A549 (cell line): ENCODE results near the gene TTC27. TPM values are rescaled to one million over a fixed set of nuclear protein-coding genes. Genes with fewer than 3 reads are reported as not detected.
A peak's percentile ranks its signal among the peaks of the same experiment; 100 is the strongest.

Experiments used
- ATAC-seq, 2 experiments: fragments of 200-7000 bp in 1 of 2; fragments of >200 bp in 1 of 2; cut with Nextera tagmentation in 1 of 2; cut with Tn5 transposase in 1 of 2; 3 replicates each; pipeline versions ENCODE4 v1.8.0 to v1.9.1; 2018 to 2020; ENCODE audit warnings: mild to moderate bottlenecking in 1 of 2, moderate library complexity in 1 of 2
- CTCF ChIA-PET: fragments of 300-600 bp; sonication (Branson Sonifier 250); formaldehyde crosslinking; extraction: SDS; loops from one replicate; lab custom pipeline; 2021; ENCODE audit warnings: antibody characterized with exemption, inconsistent platforms; lab: Yijun Ruan, JAX
- POLR2A ChIA-PET: fragments of 350-600 bp; formaldehyde crosslinking; extraction: SDS; loops from one replicate; lab custom pipeline; 2021; ENCODE audit warnings: antibody characterized with exemption, inconsistent platforms; lab: Yijun Ruan, JAX
- DNase-seq, 2 experiments: peaks; one replicate each; pipeline versions ENCODE4 v3.0.0 to v3.0.0-alpha.2; 2011 to 2016; ENCODE audit warnings: low read depth in 1 of 2, low spot score in 1 of 2
- FAIRE-seq: peaks from 2 replicates; lab custom pipeline; 2011; peaks lifted over from hg19 to GRCh38; lab: Jason Lieb, UNC
- H3K27ac ChIP-seq, 2 experiments: fragments of >200 bp; sonication (Bioruptor Twin); formaldehyde crosslinking; 3 replicates each; pipeline ENCODE4 v1.5.1; 2016 to 2017
- H3K4me1 ChIP-seq: fragments of >200 bp; sonication (Bioruptor Twin); formaldehyde crosslinking; 3 replicates; pipeline ENCODE4 v1.6.1; 2016
- H3K4me2 ChIP-seq: fragments of >200 bp; sonication (Bioruptor Twin); formaldehyde crosslinking; 3 replicates; pipeline ENCODE4 v1.6.1; 2016
- H3K4me3 ChIP-seq: fragments of >200 bp; sonication (Bioruptor Twin); formaldehyde crosslinking; 3 replicates; pipeline ENCODE4 v1.5.1; 2016
- H3K9me3 ChIP-seq: fragments of >200 bp; sonication (Bioruptor Twin); formaldehyde crosslinking; 3 replicates; pipeline ENCODE4 v1.6.1; 2016
- BHLHE40 ChIP-seq: IDR thresholded peaks from 2 replicates; pipeline ENCODE4 v1.6.1; 2012; ENCODE audit warnings: low read depth, low read length, inconsistent platforms
- CHD2 ChIP-seq: fragments of 150-350 bp; IDR thresholded peaks from 2 replicates; pipeline ENCODE4 v1.6.1; 2014; ENCODE audit warnings: low read length; ENCODE audit not compliant: partially characterized antibody
- CTCF ChIP-seq: fragments of >200 bp; sonication (Bioruptor Twin); formaldehyde crosslinking; IDR thresholded peaks from 3 replicates; pipeline ENCODE4 v1.5.1; 2016
- FOSL2 ChIP-seq, 2 experiments: fragments of 450-650 bp in 1 of 2; fragments of >200 bp in 1 of 2; sonication (Bioruptor Twin) in 1 of 2; formaldehyde crosslinking; IDR thresholded peaks; 2 replicates each; pipeline versions ENCODE4 v1.5.0 to v1.6.1; 2016 to 2020; ENCODE audit warnings: mild to moderate bottlenecking in 1 of 2, moderate library complexity in 1 of 2
- GATA3 ChIP-seq: IDR thresholded peaks from 2 replicates; pipeline ENCODE4 v1.6.1; 2012; ENCODE audit warnings: borderline replicate concordance
- HEYL ChIP-seq: fragments of 250-450 bp; sonication (Bioruptor Pico); IDR thresholded peaks from 2 replicates; pipeline ENCODE4 v1.8.0; 2021; ENCODE audit warnings: mild to moderate bottlenecking, moderate library complexity
- KDM5A ChIP-seq: fragments of 200-600 bp; sonication (generic); IDR thresholded peaks from 2 replicates; pipeline ENCODE4 v1.6.1; 2016; ENCODE audit warnings: antibody characterized with exemption, mild to moderate bottlenecking
- MYC ChIP-seq: IDR thresholded peaks from 2 replicates; pipeline ENCODE4 v1.6.1; 2012; ENCODE audit warnings: mild to moderate bottlenecking, inconsistent platforms, low read length, improper control_type of control experiment, borderline replicate concordance
- NFE2L2 ChIP-seq: fragments of 150-350 bp; conservative IDR thresholded peaks from 2 replicates; pipeline ENCODE4 v1.6.1; 2014; ENCODE audit warnings: low read length
- NPAS2 ChIP-seq: fragments of 250-450 bp; sonication (Bioruptor Pico); IDR thresholded peaks from 2 replicates; pipeline ENCODE4 v1.8.0; 2022; ENCODE audit warnings: mild to moderate bottlenecking, moderate library complexity, borderline replicate concordance
- POLR2A ChIP-seq: IDR thresholded peaks from 2 replicates; pipeline ENCODE4 v1.6.1; 2012; ENCODE audit warnings: mild to moderate bottlenecking, low read length
- RFX5 ChIP-seq: fragments of 450-650 bp; IDR thresholded peaks from 2 replicates; pipeline ENCODE4 v1.7.1; 2014; ENCODE audit warnings: antibody characterized with exemption, mild to moderate bottlenecking, moderate library complexity
- ZSCAN20 ChIP-seq: fragments of 250-450 bp; sonication (Bioruptor Pico); IDR thresholded peaks from 2 replicates; pipeline ENCODE4 v1.8.0; 2022; ENCODE audit warnings: mild to moderate bottlenecking, moderate library complexity
- polyA plus RNA-seq, 4 experiments: library from polyadenylated mRNA; depleted of rRNA in 3 of 4; stranded (reverse); fragments of >200 nt; fragmentation: RNase III in 1 of 4; extraction: RNeasy Plus Mini Kit Qiagen cat#74134 plus additional on column Dnase treatment in 1 of 4; gene quantifications; 2 replicates in 3 of 4; 3 replicates in 1 of 4; pipeline ENCODE4 v1.2.3, GENCODE V29; 2011 to 2017
- TF ChIP-seq, protein P1 (sequence below): fragments of 200-600 bp; sonication (generic); IDR thresholded peaks from 2 replicates; pipeline ENCODE4 v1.6.1; 2016; ENCODE audit warnings: antibody characterized with exemption, mild to moderate bottlenecking, moderate library complexity
- TF ChIP-seq, protein P2 (sequence below): fragments of 450-650 bp; IDR thresholded peaks from 2 replicates; pipeline ENCODE4 v1.6.1; 2014; ENCODE audit warnings: antibody characterized with exemption
- TF ChIP-seq, protein P3 (sequence below): IDR thresholded peaks from 2 replicates; pipeline ENCODE4 v1.6.1; 2012
- TF ChIP-seq, protein P4 (sequence below): IDR thresholded peaks from 2 replicates; pipeline ENCODE4 v1.6.1; 2012

Gene TTC27
- polyA plus RNA-seq, 2 of the 4 experiments (the other 2 are of a cell fraction): 21.7 to 56.2 TPM

GRCh38 chr2:32688541-32688940 lies 60.7 kb downstream of the TTC27 start:
- no peak for FAIRE-seq
- CTCF ChIA-PET: interaction anchor here (1.0 to 1.1 kb wide), 2 partner anchors 11 to 17 kb away, joined by 3 read pairs; no protein-coding TSS in a partner anchor

DNA sequence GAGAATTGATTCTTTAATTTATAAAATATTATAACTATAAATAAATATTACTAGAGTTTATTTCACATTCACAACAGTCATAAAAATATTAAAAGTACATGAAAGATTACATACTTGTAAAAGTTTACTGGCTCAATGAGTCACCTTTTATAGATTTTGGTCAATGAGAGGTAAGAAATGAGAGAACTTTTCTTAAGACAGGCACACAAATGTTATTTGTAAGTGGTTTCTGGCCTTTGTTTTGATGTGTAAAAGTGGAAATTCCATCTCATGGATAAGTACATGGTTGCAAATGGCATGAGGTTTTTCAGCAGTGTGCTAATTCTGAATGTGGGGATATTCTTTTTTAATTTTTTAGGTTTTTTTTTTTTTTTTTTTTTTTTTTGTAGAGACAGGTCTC lies 63.8 kb downstream of the TTC27 start:
- TF ChIP-seq HEYL (CRISPR knock-in tag): no peak
- TF ChIP-seq POLR2A: no peak
- TF ChIP-seq, protein P1, sequence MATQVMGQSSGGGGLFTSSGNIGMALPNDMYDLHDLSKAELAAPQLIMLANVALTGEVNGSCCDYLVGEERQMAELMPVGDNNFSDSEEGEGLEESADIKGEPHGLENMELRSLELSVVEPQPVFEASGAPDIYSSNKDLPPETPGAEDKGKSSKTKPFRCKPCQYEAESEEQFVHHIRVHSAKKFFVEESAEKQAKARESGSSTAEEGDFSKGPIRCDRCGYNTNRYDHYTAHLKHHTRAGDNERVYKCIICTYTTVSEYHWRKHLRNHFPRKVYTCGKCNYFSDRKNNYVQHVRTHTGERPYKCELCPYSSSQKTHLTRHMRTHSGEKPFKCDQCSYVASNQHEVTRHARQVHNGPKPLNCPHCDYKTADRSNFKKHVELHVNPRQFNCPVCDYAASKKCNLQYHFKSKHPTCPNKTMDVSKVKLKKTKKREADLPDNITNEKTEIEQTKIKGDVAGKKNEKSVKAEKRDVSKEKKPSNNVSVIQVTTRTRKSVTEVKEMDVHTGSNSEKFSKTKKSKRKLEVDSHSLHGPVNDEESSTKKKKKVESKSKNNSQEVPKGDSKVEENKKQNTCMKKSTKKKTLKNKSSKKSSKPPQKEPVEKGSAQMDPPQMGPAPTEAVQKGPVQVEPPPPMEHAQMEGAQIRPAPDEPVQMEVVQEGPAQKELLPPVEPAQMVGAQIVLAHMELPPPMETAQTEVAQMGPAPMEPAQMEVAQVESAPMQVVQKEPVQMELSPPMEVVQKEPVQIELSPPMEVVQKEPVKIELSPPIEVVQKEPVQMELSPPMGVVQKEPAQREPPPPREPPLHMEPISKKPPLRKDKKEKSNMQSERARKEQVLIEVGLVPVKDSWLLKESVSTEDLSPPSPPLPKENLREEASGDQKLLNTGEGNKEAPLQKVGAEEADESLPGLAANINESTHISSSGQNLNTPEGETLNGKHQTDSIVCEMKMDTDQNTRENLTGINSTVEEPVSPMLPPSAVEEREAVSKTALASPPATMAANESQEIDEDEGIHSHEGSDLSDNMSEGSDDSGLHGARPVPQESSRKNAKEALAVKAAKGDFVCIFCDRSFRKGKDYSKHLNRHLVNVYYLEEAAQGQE: no peak
- TF ChIP-seq CTCF: no peak
- TF ChIP-seq, protein P2, sequence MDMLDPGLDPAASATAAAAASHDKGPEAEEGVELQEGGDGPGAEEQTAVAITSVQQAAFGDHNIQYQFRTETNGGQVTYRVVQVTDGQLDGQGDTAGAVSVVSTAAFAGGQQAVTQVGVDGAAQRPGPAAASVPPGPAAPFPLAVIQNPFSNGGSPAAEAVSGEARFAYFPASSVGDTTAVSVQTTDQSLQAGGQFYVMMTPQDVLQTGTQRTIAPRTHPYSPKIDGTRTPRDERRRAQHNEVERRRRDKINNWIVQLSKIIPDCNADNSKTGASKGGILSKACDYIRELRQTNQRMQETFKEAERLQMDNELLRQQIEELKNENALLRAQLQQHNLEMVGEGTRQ: no peak
- TF ChIP-seq, protein P3, sequence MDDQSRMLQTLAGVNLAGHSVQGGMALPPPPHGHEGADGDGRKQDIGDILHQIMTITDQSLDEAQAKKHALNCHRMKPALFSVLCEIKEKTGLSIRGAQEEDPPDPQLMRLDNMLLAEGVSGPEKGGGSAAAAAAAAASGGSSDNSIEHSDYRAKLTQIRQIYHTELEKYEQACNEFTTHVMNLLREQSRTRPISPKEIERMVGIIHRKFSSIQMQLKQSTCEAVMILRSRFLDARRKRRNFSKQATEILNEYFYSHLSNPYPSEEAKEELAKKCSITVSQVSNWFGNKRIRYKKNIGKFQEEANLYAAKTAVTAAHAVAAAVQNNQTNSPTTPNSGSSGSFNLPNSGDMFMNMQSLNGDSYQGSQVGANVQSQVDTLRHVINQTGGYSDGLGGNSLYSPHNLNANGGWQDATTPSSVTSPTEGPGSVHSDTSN: no peak
- no peak for TF ChIP-seq NFE2L2
- no peak for TF ChIP-seq BHLHE40
- no peak for TF ChIP-seq MYC
- TF ChIP-seq KDM5A: no peak
- TF ChIP-seq RFX5: no peak
- TF ChIP-seq NPAS2: no peak
- no peak for TF ChIP-seq CHD2
- Histone ChIP-seq H3K4me3 (no peak overlapping the region), H3K27ac (no peak overlapping the region), H3K4me2 (no peak overlapping the region), H3K4me1 (no peaks in the 10 kb centered on the region), H3K9me3 (no peaks in the 10 kb centered on the region)
- ChIA-PET CTCF (interaction anchor here (0.9 kb wide), 1 partner anchor 11 kb away, joined by 3 read pairs; no protein-coding TSS in a partner anchor), POLR2A (no interaction called here)
- FAIRE-seq: no peak
- DNase-seq: no peak
- no peak for ATAC-seq

More at GRCh38 chr2:32688541-32688940, 60.7 kb downstream of the TTC27 start:
- Histone ChIP-seq H3K9me3 (no peaks in the 10 kb centered on the region), H3K4me2 (no peak overlapping the region), H3K4me3 (no peak overlapping the region), H3K4me1 (no peaks in the 10 kb centered on the region), H3K27ac (no peak overlapping the region)
- POLR2A ChIA-PET: no interaction called here
- no peak for DNase-seq
- no peak for ATAC-seq
- TF ChIP-seq RFX5 (no peak), ZSCAN20 (CRISPR knock-in tag) (no peak), GATA3 (no peak), FOSL2 (IDR thresholded peaks at IDR 0.05) (no peak), FOSL2 (CRISPR knock-in tag; IDR thresholded peaks at IDR 0.05) (peak; percentile 4; the same call in 1 of the 2 replicates)
- TF ChIP-seq, protein P4, sequence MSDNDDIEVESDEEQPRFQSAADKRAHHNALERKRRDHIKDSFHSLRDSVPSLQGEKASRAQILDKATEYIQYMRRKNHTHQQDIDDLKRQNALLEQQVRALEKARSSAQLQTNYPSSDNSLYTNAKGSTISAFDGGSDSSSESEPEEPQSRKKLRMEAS: no peak
